Keratinocyte (primary cell): ENCODE data around the gene EXOC4. TPM values are rescaled to one million over a fixed set of nuclear protein-coding genes. Genes with fewer than 3 reads are reported as not detected.

Experiments used
- DNase-seq: peaks from one replicate; pipeline ENCODE4 v3.0.0-alpha.2; 2011; ENCODE audit warnings: low read depth, missing footprints, low spot score
- FAIRE-seq: peaks from 2 replicates; lab custom pipeline; 2011; peaks lifted over from hg19 to GRCh38; lab: Jason Lieb, UNC
- H2AFZ ChIP-seq: 2 replicates; pipeline ENCODE4 v1.6.0; 2012; ENCODE audit warnings: low read length, control low read depth, inconsistent platforms; ENCODE audit not compliant: control insufficient read depth
- H3K27ac ChIP-seq: 2 replicates; pipeline ENCODE4 v1.5.1; 2011; ENCODE audit warnings: low read length; ENCODE audit not compliant: control insufficient read depth, insufficient read depth
- H3K27me3 ChIP-seq: 3 replicates; pipeline ENCODE4 v1.6.0; 2011; ENCODE audit warnings: low read length; ENCODE audit not compliant: control insufficient read depth, insufficient read depth; ENCODE audit errors: extremely low read depth
- H3K36me3 ChIP-seq, 2 experiments: 2 replicates in 1 of 2; 3 replicates in 1 of 2; pipeline ENCODE4 v1.5.1; 2011; ENCODE audit warnings: low read length in 2 of 2, mild to moderate bottlenecking in 1 of 2; ENCODE audit not compliant: control insufficient read depth in 2 of 2, insufficient read depth in 2 of 2; ENCODE audit errors: extremely low read depth in 1 of 2
- H3K4me1 ChIP-seq: 3 replicates; pipeline ENCODE4 v1.5.1; 2011; ENCODE audit warnings: low read length; ENCODE audit not compliant: control insufficient read depth, insufficient read depth; ENCODE audit errors: extremely low read depth
- H3K4me2 ChIP-seq: 3 replicates; pipeline ENCODE4 v1.6.0; 2011; ENCODE audit warnings: low read depth, low read length; ENCODE audit not compliant: control insufficient read depth, insufficient read depth; ENCODE audit errors: extremely low read depth
- H3K4me3 ChIP-seq, 3 experiments: fragments of 200-600 bp in 1 of 3; sonication (generic) in 1 of 3; 2 replicates in 2 of 3; 3 replicates in 1 of 3; pipeline ENCODE4 v1.5.1; 2011 to 2016; ENCODE audit warnings: low read length in 3 of 3, mild to moderate bottlenecking in 3 of 3, control low read depth in 2 of 3, inconsistent platforms in 1 of 3, low read depth in 1 of 3, mixed read lengths in 1 of 3, mixed run types in 1 of 3, moderate library complexity in 1 of 3; ENCODE audit not compliant: control insufficient read depth in 2 of 3, insufficient read depth in 2 of 3; ENCODE audit errors: extremely low read depth in 1 of 3
- H3K79me2 ChIP-seq: 2 replicates; pipeline ENCODE4 v1.6.0; 2012; ENCODE audit warnings: low read length; ENCODE audit not compliant: control insufficient read depth, insufficient read depth
- H3K9ac ChIP-seq: 3 replicates; pipeline ENCODE4 v1.6.0; 2011; ENCODE audit warnings: low read length; ENCODE audit not compliant: control insufficient read depth, insufficient read depth; ENCODE audit errors: extremely low read depth
- H3K9me1 ChIP-seq: 3 replicates; pipeline ENCODE4 v1.6.0; 2011; ENCODE audit warnings: low read length; ENCODE audit not compliant: control insufficient read depth, insufficient read depth; ENCODE audit errors: extremely low read depth
- H3K9me3 ChIP-seq: 2 replicates; pipeline ENCODE4 v1.5.1; 2012; ENCODE audit warnings: low read depth, low read length; ENCODE audit not compliant: control insufficient read depth
- H4K20me1 ChIP-seq: 3 replicates; pipeline ENCODE4 v1.6.0; 2011; ENCODE audit warnings: low read length; ENCODE audit not compliant: control insufficient read depth, insufficient read depth; ENCODE audit errors: extremely low read depth
- CTCF ChIP-seq, 3 experiments: IDR thresholded peaks in 1 of 3; conservative IDR thresholded peaks in 1 of 3; optimal IDR thresholded peaks in 1 of 3; 2 replicates in 2 of 3; 3 replicates in 1 of 3; pipeline versions ENCODE3 to v1.5.1; 2011; ENCODE audit warnings: low read length in 3 of 3, mild to moderate bottlenecking in 3 of 3, moderate library complexity in 2 of 3, control low read depth in 1 of 3, inconsistent platforms in 1 of 3; ENCODE audit not compliant: insufficient read depth in 2 of 3; ENCODE audit errors: extremely low read depth in 1 of 3
- EZH2 ChIP-seq: IDR thresholded peaks from one replicate; pipeline ENCODE4 v1.6.1; 2012; ENCODE audit warnings: inconsistent platforms, mild to moderate bottlenecking, low read length, moderate library complexity
- dilution Hi-C: fragments of 300-500 bp; cut with MboI; formaldehyde crosslinking; loops from one replicate; pipeline ENCODE4 v1.7.0; 2020; ENCODE audit warnings: low sequenced_read_pairs; ENCODE audit not compliant: extremely low pct_ligation_motif_present
- polyA plus RNA-seq, 5 experiments: library from polyadenylated mRNA; depleted of rRNA in 3 of 5; stranded (reverse) in 3 of 5; stranded (forward) in 1 of 5; unstranded in 1 of 5; fragments of >200 nt; gene quantifications; 1 replicate in 1 of 5; 2 replicates in 3 of 5; 3 replicates in 1 of 5; pipeline versions ENCODE4 v1.2.1 to v1.2.3, GENCODE V29; 2011 to 2012; ENCODE audit warnings: missing spikeins in 2 of 5, low read depth in 1 of 5, low replicate concordance in 1 of 5

EXOC4 gene
- polyA plus RNA-seq, 1 donor (not counting 4 experiments of a cell fraction or from before 2014, with no cell fraction given) = 52.6 TPM

GRCh38 chr7:133292631-133293030 is 39.8 kb downstream of the EXOC4 start:
- Histone ChIP-seq H3K9me1 (no peaks in the 10 kb centered on the region), H3K79me2 (peaks cover under 1% of the 10 kb centered on the region), H3K4me2 (no peak overlapping the region), H3K27me3 (no peaks in the 10 kb centered on the region), H3K9ac (no peak overlapping the region), H2AFZ (no peak overlapping the region), H4K20me1 (no peaks in the 10 kb centered on the region), H3K4me1 (no peaks in the 10 kb centered on the region), H3K9me3 (no peaks in the 10 kb centered on the region), H3K27ac (no peak overlapping the region), H3K4me3 (no peak overlapping the region), H3K36me3 (peaks cover 2 to 8% of the 10 kb centered on the region in 2 experiments)
- FAIRE-seq = no peak
- dilution Hi-C loops = no loop called here
- TF ChIP-seq EZH2 (no peak), CTCF (optimal IDR thresholded peaks at IDR 0.05 in 1 of 3, IDR thresholded peaks at IDR 0.05 in 1 of 3, conservative IDR thresholded peaks at IDR 0.05 in 1 of 3; ENCODE audit: extremely low read depth in 1 of 3, insufficient read depth in 2 of 3, low read length in 3 of 3) (no peak)
- no peak for DNase-seq

- Histone ChIP-seq H3K4me3 (no peak overlapping the region), H3K9ac (no peak overlapping the region), H3K27me3 (no peaks in the 10 kb centered on the region), H3K9me1 (no peaks in the 10 kb centered on the region), H3K4me1 (no peaks in the 10 kb centered on the region), H3K9me3 (no peaks in the 10 kb centered on the region), H3K36me3 (peaks cover 2 to 8% of the 10 kb centered on the region in 2 experiments), H3K79me2 (peaks cover 3% of the 10 kb centered on the region), H4K20me1 (no peaks in the 10 kb centered on the region), H2AFZ (no peak overlapping the region), H3K4me2 (no peak overlapping the region), H3K27ac (no peak overlapping the region)
- DNase-seq = no peak
- TF ChIP-seq EZH2 (no peak), CTCF (optimal IDR thresholded peaks at IDR 0.05 in 1 of 3, IDR thresholded peaks at IDR 0.05 in 1 of 3, conservative IDR thresholded peaks at IDR 0.05 in 1 of 3; ENCODE audit: extremely low read depth in 1 of 3, insufficient read depth in 2 of 3, low read length in 3 of 3) (no peak)
- FAIRE-seq = no peak
- dilution Hi-C loops = no loop called here
Observed at GRCh38 chr7:133293384-133294160, 40.7 kb downstream of the EXOC4 start.
